Measurements from ENCODE around the gene PRRG3. TPM values are rescaled to one million over a fixed set of nuclear protein-coding genes. Genes with fewer than 3 reads are reported as not detected.

The PRRG3 gene
- total RNA-seq, 5 donors from 2014 or later (not counting 1 experiment from before 2014, with no cell fraction given): not detected

DNA sequence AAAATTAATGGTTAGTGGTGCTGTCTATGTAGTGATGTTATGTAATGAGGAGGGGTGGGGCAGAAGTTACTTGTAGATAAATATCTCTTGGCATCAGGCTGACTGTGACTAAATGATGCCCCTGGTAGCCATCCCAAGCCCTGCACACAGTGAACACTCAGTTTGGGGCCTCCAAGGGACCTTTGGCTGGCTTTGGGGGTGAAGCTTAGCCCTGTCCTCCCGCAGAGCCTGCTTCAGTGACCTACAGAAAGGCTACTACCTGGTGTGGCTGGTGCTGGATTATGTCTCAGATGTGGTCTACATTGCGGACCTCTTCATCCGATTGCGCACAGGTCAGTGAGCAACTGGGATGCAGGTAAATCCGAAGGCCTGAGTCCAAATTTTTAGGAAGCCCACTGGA, 47.1 kb downstream of the PRRG3 start:
- H3K4me3 ChIP-seq (ENCODE audit: control insufficient read depth in 1 of 2, extremely low read depth in 1 of 2, low read length in 1 of 2): no peak overlapping the region
- ATAC-seq (replicated peaks in 1 of 4) (no peak), DNase-seq (no peak)
- WGBS (ENCODE audit: insufficient coverage): 100% methylated on average over 3 of the region's 5 CpGs
- H3K4me1 ChIP-seq (ENCODE audit: control insufficient read depth in 1 of 2, extremely low read depth in 1 of 2, insufficient read depth in 2 of 2, low read length in 2 of 2): no peaks in the 10 kb centered on the region
- ChIA-PET CTCF (interaction anchor here in 1 of 2 donors (0.6 kb wide), 1 partner anchor 11 kb away, joined by 3 read pairs; no protein-coding TSS in a partner anchor), POLR2A (no interaction called here)
- H3K36me3 ChIP-seq (ENCODE audit: control insufficient read depth in 2 of 2, extremely low read depth in 1 of 2, insufficient read depth in 1 of 2, low read length in 1 of 2): no peaks in the 10 kb centered on the region
- no peaks in the 10 kb centered on the region for H3K4me1 Mint-ChIP-seq
- H3K27me3 ChIP-seq (replicated peaks in 1 of 2; ENCODE audit: control insufficient read depth in 2 of 2, extremely low read depth in 1 of 2, insufficient read depth in 2 of 2, low read length in 1 of 2): peaks cover 0 to 3% of the 10 kb centered on the region in 2 experiments
- no peak overlapping the region for H3K27ac ChIP-seq (ENCODE audit: low read length)
- no peak overlapping the region for H3K4me3 Mint-ChIP-seq
- H3K27me3 Mint-ChIP-seq: peaks cover 0 to 13% of the 10 kb centered on the region in 2 donors
- no peaks in the 10 kb centered on the region for H3K36me3 Mint-ChIP-seq
- H3K9me3 Mint-ChIP-seq: no peaks in the 10 kb centered on the region
- H3K27ac Mint-ChIP-seq: no peak overlapping the region
- no peaks in the 10 kb centered on the region for H3K9me3 ChIP-seq

DNA sequence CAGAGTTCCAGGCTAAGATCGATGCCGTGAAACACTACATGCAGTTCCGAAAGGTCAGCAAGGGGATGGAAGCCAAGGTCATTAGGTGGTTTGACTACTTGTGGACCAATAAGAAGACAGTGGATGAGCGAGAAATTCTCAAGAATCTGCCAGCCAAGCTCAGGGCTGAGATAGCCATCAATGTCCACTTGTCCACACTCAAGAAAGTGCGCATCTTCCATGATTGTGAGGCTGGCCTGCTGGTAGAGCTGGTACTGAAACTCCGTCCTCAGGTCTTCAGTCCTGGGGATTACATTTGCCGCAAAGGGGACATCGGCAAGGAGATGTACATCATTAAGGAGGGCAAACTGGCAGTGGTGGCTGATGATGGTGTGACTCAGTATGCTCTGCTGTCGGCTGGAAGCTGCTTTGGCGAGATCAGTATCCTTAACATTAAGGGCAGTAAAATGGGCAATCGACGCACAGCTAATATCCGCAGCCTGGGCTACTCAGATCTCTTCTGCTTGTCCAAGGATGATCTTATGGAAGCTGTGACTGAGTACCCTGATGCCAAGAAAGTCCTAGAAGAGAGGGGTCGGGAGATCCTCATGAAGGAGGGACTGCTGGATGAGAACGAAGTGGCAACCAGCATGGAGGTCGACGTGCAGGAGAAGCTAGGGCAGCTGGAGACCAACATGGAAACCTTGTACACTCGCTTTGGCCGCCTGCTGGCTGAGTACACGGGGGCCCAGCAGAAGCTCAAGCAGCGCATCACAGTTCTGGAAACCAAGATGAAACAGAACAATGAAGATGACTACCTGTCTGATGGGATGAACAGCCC, 48.6 kb downstream of the PRRG3 start:
- WGBS (ENCODE audit: insufficient coverage): 83% methylated on average over 4 of the region's 21 CpGs
- H3K36me3 Mint-ChIP-seq: no peaks in the 10 kb centered on the region
- Histone ChIP-seq H3K4me3 (ENCODE audit: control insufficient read depth in 1 of 2, extremely low read depth in 1 of 2, low read length in 1 of 2) (no peak overlapping the region), H3K9me3 (no peaks in the 10 kb centered on the region), H3K27me3 (replicated peaks in 1 of 2; ENCODE audit: control insufficient read depth in 2 of 2, extremely low read depth in 1 of 2, insufficient read depth in 2 of 2, low read length in 1 of 2) (no peaks in the 10 kb centered on the region), H3K36me3 (ENCODE audit: control insufficient read depth in 2 of 2, extremely low read depth in 1 of 2, insufficient read depth in 1 of 2, low read length in 1 of 2) (no peaks in the 10 kb centered on the region), H3K27ac (ENCODE audit: low read length) (no peak overlapping the region), H3K4me1 (ENCODE audit: control insufficient read depth in 1 of 2, extremely low read depth in 1 of 2, insufficient read depth in 2 of 2, low read length in 2 of 2) (no peaks in the 10 kb centered on the region)
- peak in 1 of 35 experiments; percentile 1 for DNase-seq
- ChIA-PET POLR2A (no interaction called here), CTCF (no interaction called here)
- H3K27ac Mint-ChIP-seq: no peak overlapping the region
- H3K27me3 Mint-ChIP-seq: peaks cover 0 to 14% of the 10 kb centered on the region in 2 donors
- no peak for ATAC-seq (replicated peaks in 1 of 4)
- H3K4me1 Mint-ChIP-seq: no peaks in the 10 kb centered on the region
- no peaks in the 10 kb centered on the region for H3K9me3 Mint-ChIP-seq
- no peak overlapping the region for H3K4me3 Mint-ChIP-seq

DNA sequence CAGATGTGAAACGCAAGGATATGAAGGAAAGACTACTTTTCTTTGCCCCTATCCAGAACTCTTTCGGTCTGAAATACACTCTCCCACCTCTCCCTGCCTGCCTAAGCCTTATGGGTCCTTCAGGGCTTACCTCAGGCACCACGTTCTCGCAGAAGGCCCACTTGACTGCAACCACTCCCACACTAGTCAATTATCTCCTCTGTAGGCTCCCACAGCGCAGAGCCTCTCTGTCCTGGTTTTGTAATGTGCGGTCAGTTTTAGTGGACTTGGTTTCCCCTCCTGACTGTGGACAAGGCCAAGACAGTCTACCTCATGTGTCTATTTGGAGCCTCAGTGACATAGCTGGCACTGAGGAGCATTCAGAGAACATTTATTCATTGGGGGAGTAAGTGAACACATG, 50.4 kb downstream of the PRRG3 start:
- ATAC-seq (replicated peaks in 1 of 4): no peak
- no peaks in the 10 kb centered on the region for H3K9me3 Mint-ChIP-seq
- H3K4me3 Mint-ChIP-seq: no peak overlapping the region
- no peak for DNase-seq
- Histone ChIP-seq H3K27me3 (replicated peaks in 1 of 2; ENCODE audit: control insufficient read depth in 2 of 2, extremely low read depth in 1 of 2, insufficient read depth in 2 of 2, low read length in 1 of 2) (no peaks in the 10 kb centered on the region), H3K4me1 (ENCODE audit: control insufficient read depth in 1 of 2, extremely low read depth in 1 of 2, insufficient read depth in 2 of 2, low read length in 2 of 2) (no peaks in the 10 kb centered on the region), H3K36me3 (ENCODE audit: control insufficient read depth in 2 of 2, extremely low read depth in 1 of 2, insufficient read depth in 1 of 2, low read length in 1 of 2) (no peaks in the 10 kb centered on the region), H3K27ac (ENCODE audit: low read length) (no peak overlapping the region), H3K4me3 (ENCODE audit: control insufficient read depth in 1 of 2, extremely low read depth in 1 of 2, low read length in 1 of 2) (no peak overlapping the region), H3K9me3 (no peaks in the 10 kb centered on the region)
- H3K27ac Mint-ChIP-seq: no peak overlapping the region
- WGBS (ENCODE audit: insufficient coverage): no CpG with 5 or more reads among the region's 6 CpGs
- POLR2A ChIA-PET: no interaction called here
- peaks cover under 1 to 18% of the 10 kb centered on the region in 2 donors for H3K27me3 Mint-ChIP-seq
- CTCF ChIA-PET: no interaction called here
- H3K4me1 Mint-ChIP-seq: no peaks in the 10 kb centered on the region
- no peaks in the 10 kb centered on the region for H3K36me3 Mint-ChIP-seq

DNA sequence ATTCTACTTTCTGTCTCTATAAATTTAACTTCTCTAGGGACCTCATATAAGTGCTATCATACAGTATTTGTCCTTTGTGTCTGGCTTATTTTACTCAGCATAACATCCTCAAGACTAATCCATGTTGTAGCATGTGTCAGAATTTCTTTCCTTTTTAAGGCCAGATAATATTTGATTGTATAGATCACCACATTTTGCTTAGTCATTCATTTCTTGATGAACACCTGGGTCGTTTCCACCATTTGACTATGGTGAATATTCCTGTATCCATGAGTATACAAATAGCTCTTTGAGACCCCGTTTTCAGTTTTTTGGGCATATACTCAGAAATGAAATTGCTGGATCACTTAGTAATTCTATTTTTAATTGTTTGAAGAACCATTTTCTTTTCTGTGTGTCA, 51.2 kb downstream of the PRRG3 start:
- H3K27ac Mint-ChIP-seq: no peak overlapping the region
- CTCF ChIA-PET: no interaction called here
- no CpG with 5 or more reads among the region's 2 CpGs for whole genome bisulfite sequencing (ENCODE audit: insufficient coverage)

DNA sequence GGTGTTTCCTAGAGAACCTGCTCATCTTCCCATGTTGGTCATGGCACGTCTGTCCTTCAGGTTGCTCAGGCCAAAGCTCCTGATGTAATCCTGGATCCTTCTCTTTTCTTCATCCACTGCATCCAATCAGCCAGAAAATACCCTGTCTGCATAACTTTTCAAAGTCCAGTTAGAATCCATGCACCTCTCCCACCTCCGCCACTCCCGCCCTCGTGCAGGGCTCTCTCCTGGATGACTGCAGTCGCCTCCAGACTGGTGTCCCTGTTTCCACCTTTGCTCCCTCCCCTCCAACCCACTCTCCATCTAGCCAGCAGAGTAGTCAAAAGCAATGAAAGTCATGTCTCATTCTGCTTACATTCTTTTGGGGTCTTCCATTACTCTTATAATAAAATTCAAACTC, 55.3 kb downstream of the PRRG3 start:
- ChIA-PET CTCF (no interaction called here), POLR2A (interaction anchor here in 1 of 2 donors (0.6 kb wide), 1 partner anchor 11 kb away, joined by 3 read pairs; no protein-coding TSS in a partner anchor)
- H3K36me3 ChIP-seq (ENCODE audit: control insufficient read depth in 2 of 2, extremely low read depth in 1 of 2, insufficient read depth in 1 of 2, low read length in 1 of 2): no peaks in the 10 kb centered on the region
- H3K4me1 ChIP-seq (ENCODE audit: control insufficient read depth in 1 of 2, extremely low read depth in 1 of 2, insufficient read depth in 2 of 2, low read length in 2 of 2): no peaks in the 10 kb centered on the region
- H3K9me3 ChIP-seq: no peaks in the 10 kb centered on the region
- peaks cover 0 to 10% of the 10 kb centered on the region in 2 experiments for H3K27me3 ChIP-seq (replicated peaks in 1 of 2; ENCODE audit: control insufficient read depth in 2 of 2, extremely low read depth in 1 of 2, insufficient read depth in 2 of 2, low read length in 1 of 2)
- no peaks in the 10 kb centered on the region for H3K9me3 Mint-ChIP-seq
- no peak overlapping the region for H3K27ac ChIP-seq (ENCODE audit: low read length)
- 83% methylated on average over 4 of the region's 5 CpGs for WGBS (ENCODE audit: insufficient coverage)
- H3K4me3 Mint-ChIP-seq: no peak overlapping the region
- no peak overlapping the region for H3K4me3 ChIP-seq (ENCODE audit: control insufficient read depth in 1 of 2, extremely low read depth in 1 of 2, low read length in 1 of 2)
- H3K4me1 Mint-ChIP-seq: no peaks in the 10 kb centered on the region
- H3K36me3 Mint-ChIP-seq: no peaks in the 10 kb centered on the region
- H3K27ac Mint-ChIP-seq: no peak overlapping the region
- DNase-seq (no peak), ATAC-seq (replicated peaks in 1 of 4) (no peak)
- peaks cover 10 to 35% of the 10 kb centered on the region in 2 donors for H3K27me3 Mint-ChIP-seq

More for the DNA sequence above, 51.2 kb downstream of the PRRG3 start:
- Histone ChIP-seq H3K36me3 (ENCODE audit: control insufficient read depth in 2 of 2, extremely low read depth in 1 of 2, insufficient read depth in 1 of 2, low read length in 1 of 2) (no peaks in the 10 kb centered on the region), H3K27ac (ENCODE audit: low read length) (no peak overlapping the region), H3K4me3 (ENCODE audit: control insufficient read depth in 1 of 2, extremely low read depth in 1 of 2, low read length in 1 of 2) (no peak overlapping the region), H3K27me3 (replicated peaks in 1 of 2; ENCODE audit: control insufficient read depth in 2 of 2, extremely low read depth in 1 of 2, insufficient read depth in 2 of 2, low read length in 1 of 2) (no peaks in the 10 kb centered on the region), H3K4me1 (ENCODE audit: control insufficient read depth in 1 of 2, extremely low read depth in 1 of 2, insufficient read depth in 2 of 2, low read length in 2 of 2) (no peaks in the 10 kb centered on the region), H3K9me3 (no peaks in the 10 kb centered on the region)
- Mint-ChIP-seq H3K27me3 (peaks cover 9 to 25% of the 10 kb centered on the region in 2 donors), H3K4me1 (no peaks in the 10 kb centered on the region), H3K36me3 (no peaks in the 10 kb centered on the region), H3K4me3 (no peak overlapping the region), H3K9me3 (no peaks in the 10 kb centered on the region)
- ATAC-seq (replicated peaks in 1 of 4): no peak
- DNase-seq: no peak
- POLR2A ChIA-PET: no interaction called here

DNA sequence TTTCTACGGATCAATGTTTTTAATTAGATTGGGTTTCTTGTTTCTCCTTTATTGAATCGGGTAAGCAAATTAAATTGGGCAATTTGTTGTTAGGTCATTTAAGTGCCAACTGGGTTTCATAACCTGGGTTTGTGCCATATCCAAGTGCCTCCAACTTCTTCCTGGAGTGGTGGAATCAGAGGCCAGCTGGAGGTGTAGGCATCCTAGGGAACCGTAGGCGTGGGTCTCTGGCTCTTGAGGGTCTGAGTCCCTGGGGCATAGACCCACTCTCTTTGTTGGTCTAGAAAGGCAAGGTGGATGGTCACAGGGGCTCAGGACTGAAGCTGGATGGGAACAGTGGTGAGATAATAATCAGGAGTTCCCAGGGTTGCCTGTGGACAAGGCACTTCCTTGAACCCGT, 57.6 kb downstream of the PRRG3 start:
- no peak overlapping the region for H3K4me3 Mint-ChIP-seq
- POLR2A ChIA-PET: no interaction called here
- 100% methylated on average over 1 of the region's 5 CpGs for WGBS (ENCODE audit: insufficient coverage)

More for the DNA sequence above, 57.6 kb downstream of the PRRG3 start:
- no peaks in the 10 kb centered on the region for H3K4me1 ChIP-seq (ENCODE audit: control insufficient read depth in 1 of 2, extremely low read depth in 1 of 2, insufficient read depth in 2 of 2, low read length in 2 of 2)
- H3K27me3 ChIP-seq (replicated peaks in 1 of 2; ENCODE audit: control insufficient read depth in 2 of 2, extremely low read depth in 1 of 2, insufficient read depth in 2 of 2, low read length in 1 of 2): peaks cover 0 to 12% of the 10 kb centered on the region in 2 experiments
- H3K9me3 ChIP-seq: no peaks in the 10 kb centered on the region
- ATAC-seq (replicated peaks in 1 of 4) (no peak), DNase-seq (no peak)
- Mint-ChIP-seq H3K36me3 (no peaks in the 10 kb centered on the region), H3K9me3 (no peaks in the 10 kb centered on the region), H3K27me3 (peaks cover 10 to 44% of the 10 kb centered on the region in 2 donors), H3K4me1 (no peaks in the 10 kb centered on the region), H3K27ac (no peak overlapping the region)
- no peak overlapping the region for H3K27ac ChIP-seq (ENCODE audit: low read length)
- no peak overlapping the region for H3K4me3 ChIP-seq (ENCODE audit: control insufficient read depth in 1 of 2, extremely low read depth in 1 of 2, low read length in 1 of 2)
- no peaks in the 10 kb centered on the region for H3K36me3 ChIP-seq (ENCODE audit: control insufficient read depth in 2 of 2, extremely low read depth in 1 of 2, insufficient read depth in 1 of 2, low read length in 1 of 2)
- CTCF ChIA-PET: interaction anchor here in 1 of 2 donors (0.9 kb wide), 1 partner anchor 15 kb away, joined by 10 read pairs; no protein-coding TSS in a partner anchor
